Lower leg skin (tissue), 3 donors: ENCODE results near the gene CDK17.

Source experiments
- POLR2A ChIP-seq, 2 donors: fragments of 450-650 bp; IDR thresholded peaks; one replicate each; pipeline ENCODE4 v1.6.1; 2016 to 2017; ENCODE audit warnings: antibody characterized with exemption in 2 of 2, mild to moderate bottlenecking in 1 of 2, moderate library complexity in 1 of 2
- TF ChIP-seq, protein P1 (sequence below), 3 donors: fragments of 450-650 bp; IDR thresholded peaks; one replicate each; pipeline ENCODE4 v1.5.1; 2016; ENCODE audit warnings: antibody characterized with exemption in 3 of 3, mild to moderate bottlenecking in 3 of 3, moderate library complexity in 2 of 3

- TF ChIP-seq, protein P1, sequence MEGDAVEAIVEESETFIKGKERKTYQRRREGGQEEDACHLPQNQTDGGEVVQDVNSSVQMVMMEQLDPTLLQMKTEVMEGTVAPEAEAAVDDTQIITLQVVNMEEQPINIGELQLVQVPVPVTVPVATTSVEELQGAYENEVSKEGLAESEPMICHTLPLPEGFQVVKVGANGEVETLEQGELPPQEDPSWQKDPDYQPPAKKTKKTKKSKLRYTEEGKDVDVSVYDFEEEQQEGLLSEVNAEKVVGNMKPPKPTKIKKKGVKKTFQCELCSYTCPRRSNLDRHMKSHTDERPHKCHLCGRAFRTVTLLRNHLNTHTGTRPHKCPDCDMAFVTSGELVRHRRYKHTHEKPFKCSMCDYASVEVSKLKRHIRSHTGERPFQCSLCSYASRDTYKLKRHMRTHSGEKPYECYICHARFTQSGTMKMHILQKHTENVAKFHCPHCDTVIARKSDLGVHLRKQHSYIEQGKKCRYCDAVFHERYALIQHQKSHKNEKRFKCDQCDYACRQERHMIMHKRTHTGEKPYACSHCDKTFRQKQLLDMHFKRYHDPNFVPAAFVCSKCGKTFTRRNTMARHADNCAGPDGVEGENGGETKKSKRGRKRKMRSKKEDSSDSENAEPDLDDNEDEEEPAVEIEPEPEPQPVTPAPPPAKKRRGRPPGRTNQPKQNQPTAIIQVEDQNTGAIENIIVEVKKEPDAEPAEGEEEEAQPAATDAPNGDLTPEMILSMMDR (IDR thresholded peaks at IDR 0.05) = no peak
- TF ChIP-seq POLR2A (IDR thresholded peaks at IDR 0.05) = no peak
Measured at GRCh38 chr12:96310067-96310466, 90.2 kb downstream of the CDK17 start.
